K562 (cell line): ENCODE data around the gene GNB5. TPM values are rescaled to one million over a fixed set of nuclear protein-coding genes. Genes with fewer than 3 reads are reported as not detected.
A peak's percentile ranks its signal among the peaks of the same experiment; 100 is the strongest.

Source experiments
- CTBP1 ChIP-seq: fragments of 450-650 bp; IDR thresholded peaks from 2 replicates; pipeline ENCODE4 v1.6.1; 2016; ENCODE audit warnings: borderline replicate concordance
- CTCFL ChIP-seq: IDR thresholded peaks from 2 replicates; pipeline ENCODE4 v1.6.1; 2011; ENCODE audit warnings: borderline replicate concordance, low read depth, mild to moderate bottlenecking, moderate library complexity, low read length; ENCODE audit not compliant: insufficient read depth, poor library complexity, severe bottlenecking
- DEAF1 ChIP-seq: fragments of 450-650 bp; formaldehyde crosslinking; IDR thresholded peaks from 2 replicates; pipeline ENCODE4 v1.4.0; 2020; ENCODE audit warnings: mild to moderate bottlenecking, moderate library complexity
- EGR1 ChIP-seq: fragments of 450-650 bp; conservative IDR thresholded peaks from 2 replicates; pipeline ENCODE4 v1.6.1; 2017; ENCODE audit warnings: mild to moderate bottlenecking
- ILF3 ChIP-seq: fragments of 450-650 bp; IDR thresholded peaks from 2 replicates; pipeline ENCODE4 v1.6.1; 2018; ENCODE audit warnings: antibody characterized with exemption, mild to moderate bottlenecking, moderate library complexity, borderline replicate concordance
- KAT7 ChIP-seq: sonication (generic); formaldehyde crosslinking; IDR thresholded peaks from 2 replicates; pipeline ENCODE4 v1.8.0; 2022; ENCODE audit warnings: missing genetic modification reagents, mild to moderate bottlenecking, borderline replicate concordance
- LCOR ChIP-seq: sonication (generic); formaldehyde crosslinking; IDR thresholded peaks from 2 replicates; pipeline ENCODE4 v1.8.0; 2022; ENCODE audit warnings: mild to moderate bottlenecking, missing genetic modification reagents
- OTX1 ChIP-seq: fragments of 450-650 bp; formaldehyde crosslinking; IDR thresholded peaks from 2 replicates; pipeline ENCODE4 v1.4.0; 2022; ENCODE audit warnings: mild to moderate bottlenecking
- RCOR1 ChIP-seq, 2 experiments: IDR thresholded peaks; 2 replicates each; pipeline ENCODE4 v1.6.1; 2012; ENCODE audit warnings: low read depth in 2 of 2, low read length in 2 of 2, borderline replicate concordance in 1 of 2, improper control_type of control experiment in 1 of 2
- SMAD4 ChIP-seq: fragments of 250-450 bp; sonication (Bioruptor Pico); conservative IDR thresholded peaks from 2 replicates; pipeline ENCODE4 v1.8.0; 2021; ENCODE audit warnings: inconsistent platforms, mild to moderate bottlenecking, moderate library complexity
- SMARCE1 ChIP-seq: fragments of 450-650 bp; IDR thresholded peaks from 2 replicates; pipeline ENCODE4 v1.7.1; 2016; ENCODE audit warnings: mild to moderate bottlenecking
- SOX6 ChIP-seq: fragments of 450-650 bp; IDR thresholded peaks from 2 replicates; pipeline ENCODE4 v1.6.1; 2014; ENCODE audit warnings: mild to moderate bottlenecking
- SPI1 ChIP-seq: IDR thresholded peaks from 2 replicates; pipeline ENCODE4 v1.6.1; 2011; ENCODE audit warnings: low read depth, low read length, control low read depth, borderline replicate concordance
- TFAM ChIP-seq: fragments of 250-450 bp; sonication (Bioruptor Pico); conservative IDR thresholded peaks from 2 replicates; pipeline ENCODE4 v1.5.0; 2021; ENCODE audit warnings: mild to moderate bottlenecking, moderate library complexity
- ZKSCAN8 ChIP-seq: fragments of 200-800 bp; sonication (Bioruptor generic); IDR thresholded peaks from 2 replicates; pipeline ENCODE4 v1.6.1; 2016; ENCODE audit warnings: missing genetic modification characterization, missing compliant biosample characterization
- ZNF12 ChIP-seq: sonication (generic); formaldehyde crosslinking; IDR thresholded peaks from 2 replicates; pipeline ENCODE4 v1.4.0; 2020; ENCODE audit warnings: mild to moderate bottlenecking, missing genetic modification reagents
- ZNF124 ChIP-seq: sonication (generic); formaldehyde crosslinking; IDR thresholded peaks from 2 replicates; pipeline ENCODE4 v1.8.1; 2022; ENCODE audit warnings: missing genetic modification reagents
- polyA plus RNA-seq, 8 experiments: library from polyadenylated mRNA; depleted of rRNA in 4 of 8; stranded (reverse) in 5 of 8; unstranded in 3 of 8; fragments of >200 nt; fragmentation: Nextera tagmentation in 2 of 8; fragmentation: Illumina TruSeq in 1 of 8; extraction: Ambion mirVana in 2 of 8; extraction: Trizol in 1 of 8; gene quantifications; 2 replicates each; pipeline versions ENCODE4 v1.2.1 to v1.2.3, GENCODE V29; 2011 to 2014; ENCODE audit warnings: inconsistent platforms in 1 of 8, missing spikeins in 1 of 8
- total RNA-seq, 7 experiments: library from RNA; depleted of rRNA in 6 of 7; stranded (reverse); fragments of >200 nt in 6 of 7; fragmentation: Illumina TruSeq in 2 of 7; extraction: Trizol in 2 of 7; gene quantifications; 2 replicates each; pipeline versions ENCODE4 v1.2.1 to v1.2.3, GENCODE V29; 2011 to 2021; ENCODE audit warnings: low replicate concordance in 1 of 7
- TF ChIP-seq, protein P1 (sequence below): fragments of 450-650 bp; IDR thresholded peaks from 2 replicates; pipeline ENCODE4 v1.6.1; 2017; ENCODE audit warnings: antibody characterized with exemption, mild to moderate bottlenecking
- TF ChIP-seq, protein P2 (sequence below): fragments of 250-450 bp; sonication (Bioruptor Pico); IDR thresholded peaks from 2 replicates; pipeline ENCODE4 v1.8.0; 2022; ENCODE audit warnings: moderate library complexity, mild to moderate bottlenecking, inconsistent platforms

GNB5 gene
- total and polyA plus RNA-seq, 9 of the 15 experiments (the other 6 are each of a cell fraction or from before 2014, with no cell fraction given) = 0.11 to 2.1 (median 0.77) TPM

GRCh38 chr15:52139599-52140462, 51.4 kb downstream of the GNB5 start (continued):
- peak; percentile 53; the same call in 1 of the 2 replicates for TF ChIP-seq KAT7 (CRISPR knock-in tag)
- 0 out of 2 replicates have a peak, but pooled peaks have one; percentile 22 for TF ChIP-seq SMARCE1
- TF ChIP-seq ZNF12 = no peak
- no peak for TF ChIP-seq EGR1
- TF ChIP-seq DEAF1 (CRISPR knock-in tag) = peak; percentile 57
- TF ChIP-seq ILF3 = no peak
- TF ChIP-seq CTBP1 = peak; percentile 76
- 0 out of 2 replicates have a peak, but pooled peaks have one; percentile 7 for TF ChIP-seq OTX1
- TF ChIP-seq TFAM = no peak
- TF ChIP-seq CTCFL = peak; percentile 3
- TF ChIP-seq SMAD4 (CRISPR knock-in tag) = 0 out of 2 replicates have a peak, but pooled peaks have one; percentile 47
- TF ChIP-seq, protein P1, sequence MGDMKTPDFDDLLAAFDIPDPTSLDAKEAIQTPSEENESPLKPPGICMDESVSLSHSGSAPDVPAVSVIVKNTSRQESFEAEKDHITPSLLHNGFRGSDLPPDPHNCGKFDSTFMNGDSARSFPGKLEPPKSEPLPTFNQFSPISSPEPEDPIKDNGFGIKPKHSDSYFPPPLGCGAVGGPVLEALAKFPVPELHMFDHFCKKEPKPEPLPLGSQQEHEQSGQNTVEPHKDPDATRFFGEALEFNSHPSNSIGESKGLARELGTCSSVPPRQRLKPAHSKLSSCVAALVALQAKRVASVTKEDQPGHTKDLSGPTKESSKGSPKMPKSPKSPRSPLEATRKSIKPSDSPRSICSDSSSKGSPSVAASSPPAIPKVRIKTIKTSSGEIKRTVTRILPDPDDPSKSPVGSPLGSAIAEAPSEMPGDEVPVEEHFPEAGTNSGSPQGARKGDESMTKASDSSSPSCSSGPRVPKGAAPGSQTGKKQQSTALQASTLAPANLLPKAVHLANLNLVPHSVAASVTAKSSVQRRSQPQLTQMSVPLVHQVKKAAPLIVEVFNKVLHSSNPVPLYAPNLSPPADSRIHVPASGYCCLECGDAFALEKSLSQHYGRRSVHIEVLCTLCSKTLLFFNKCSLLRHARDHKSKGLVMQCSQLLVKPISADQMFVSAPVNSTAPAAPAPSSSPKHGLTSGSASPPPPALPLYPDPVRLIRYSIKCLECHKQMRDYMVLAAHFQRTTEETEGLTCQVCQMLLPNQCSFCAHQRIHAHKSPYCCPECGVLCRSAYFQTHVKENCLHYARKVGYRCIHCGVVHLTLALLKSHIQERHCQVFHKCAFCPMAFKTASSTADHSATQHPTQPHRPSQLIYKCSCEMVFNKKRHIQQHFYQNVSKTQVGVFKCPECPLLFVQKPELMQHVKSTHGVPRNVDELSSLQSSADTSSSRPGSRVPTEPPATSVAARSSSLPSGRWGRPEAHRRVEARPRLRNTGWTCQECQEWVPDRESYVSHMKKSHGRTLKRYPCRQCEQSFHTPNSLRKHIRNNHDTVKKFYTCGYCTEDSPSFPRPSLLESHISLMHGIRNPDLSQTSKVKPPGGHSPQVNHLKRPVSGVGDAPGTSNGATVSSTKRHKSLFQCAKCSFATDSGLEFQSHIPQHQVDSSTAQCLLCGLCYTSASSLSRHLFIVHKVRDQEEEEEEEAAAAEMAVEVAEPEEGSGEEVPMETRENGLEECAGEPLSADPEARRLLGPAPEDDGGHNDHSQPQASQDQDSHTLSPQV = peak; percentile 15; the same call in 1 of the 2 replicates
- TF ChIP-seq LCOR (CRISPR knock-in tag) = 0 out of 2 replicates have a peak, but pooled peaks have one; percentile 52
- no peak for TF ChIP-seq ZNF124
- TF ChIP-seq RCOR1 (IDR thresholded peaks at IDR 0.05; ENCODE audit: borderline replicate concordance in 1 of 2, low read depth in 2 of 2, low read length in 2 of 2) = peak in 1 of 2 experiments; percentile 52; a peak in 1 of 4 replicates
- TF ChIP-seq, protein P2, sequence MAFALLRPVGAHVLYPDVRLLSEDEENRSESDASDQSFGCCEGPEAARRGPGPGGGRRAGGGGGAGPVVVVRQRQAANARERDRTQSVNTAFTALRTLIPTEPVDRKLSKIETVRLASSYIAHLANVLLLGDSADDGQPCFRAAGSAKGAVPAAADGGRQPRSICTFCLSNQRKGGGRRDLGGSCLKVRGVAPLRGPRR (CRISPR knock-in tag) = 0 out of 2 replicates have a peak, but pooled peaks have one; percentile 23
- TF ChIP-seq ZKSCAN8 (CRISPR knock-in tag) = peak; percentile 100
- TF ChIP-seq SPI1 = peak; percentile 27; the same call in 1 of the 2 replicates
- TF ChIP-seq SOX6 = peak; percentile 29; the same call in 1 of the 2 replicates
